HuH-7.5 (cell line): Measurements from ENCODE around the gene C16orf89.

ENCODE experiments used
- DNase-seq: peaks from one replicate; pipeline ENCODE4 v3.0.0; 2011; ENCODE audit warnings: low spot score

C16orf89 gene

GRCh38 chr16:5003828-5004227, 61.9 kb downstream of the C16orf89 start:
- no peak for DNase-seq

GRCh38 chr16:5003211-5003610, 62.5 kb downstream of the C16orf89 start:
- DNase-seq = no peak

- DNase-seq = no peak
These were observed 63.0 kb downstream of the C16orf89 start for GRCh38 chr16:5002699-5003143.

- DNase-seq = no peak
These were observed 63.8 kb downstream of the C16orf89 start for GRCh38 chr16:5001986-5002385.

GRCh38 chr16:5001571-5001970, 64.2 kb downstream of the C16orf89 start:
- DNase-seq = no peak

- no peak for DNase-seq
These were observed 65.2 kb downstream of the C16orf89 start for GRCh38 chr16:5000573-5001001.

GRCh38 chr16:4994719-4995434, 70.9 kb downstream of the C16orf89 start:
- no peak for DNase-seq
